Nucleus accumbens (tissue), 56 donors: ENCODE results near the gene ASGR1.
"Not testable (repeated sequence)": the region's sequence is repeated elsewhere in the genome, so short reads cannot be mapped to it uniquely, and the experiment has no call there.

Source experiments
- DNase-seq, 56 donors: peaks; one replicate each; lab custom pipeline; 2025; lab: John Stamatoyannopoulos, UW

ASGR1 gene

DNA sequence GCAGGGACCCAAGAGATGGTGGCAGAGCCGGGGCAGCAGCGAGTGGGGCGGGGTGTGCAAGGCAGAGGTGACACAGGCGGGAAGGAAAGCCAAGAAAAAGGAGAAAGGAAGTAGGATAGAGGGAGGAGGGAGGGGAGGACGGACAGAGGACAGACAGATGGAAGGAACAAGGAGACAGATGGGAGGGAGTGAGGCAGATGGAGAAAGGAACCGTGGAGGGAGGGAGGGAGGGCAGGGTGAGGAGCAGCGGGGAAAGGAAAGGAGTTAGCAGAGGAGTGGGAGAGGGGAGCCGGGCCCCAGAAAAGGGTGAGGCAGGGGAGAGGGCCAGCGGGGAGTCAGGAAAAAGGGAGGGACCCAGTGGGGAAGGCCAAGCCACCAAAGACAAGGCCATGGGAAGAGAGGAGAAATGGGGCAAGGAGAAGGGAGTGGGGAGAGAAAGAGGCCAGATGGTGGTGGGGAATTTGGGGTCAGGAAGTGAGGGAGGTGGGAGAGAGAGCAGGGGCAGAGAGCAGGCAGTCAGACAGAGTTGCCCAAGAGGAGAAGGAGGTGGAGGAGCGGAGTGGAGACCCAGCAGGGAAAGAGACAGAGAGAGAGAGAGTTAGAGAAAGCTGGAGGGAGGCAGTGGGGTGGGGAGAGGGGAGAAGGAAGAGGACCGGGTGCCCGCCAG, 13.2 kb upstream of the ASGR1 start:
- DNase-seq = no peak

DNA sequence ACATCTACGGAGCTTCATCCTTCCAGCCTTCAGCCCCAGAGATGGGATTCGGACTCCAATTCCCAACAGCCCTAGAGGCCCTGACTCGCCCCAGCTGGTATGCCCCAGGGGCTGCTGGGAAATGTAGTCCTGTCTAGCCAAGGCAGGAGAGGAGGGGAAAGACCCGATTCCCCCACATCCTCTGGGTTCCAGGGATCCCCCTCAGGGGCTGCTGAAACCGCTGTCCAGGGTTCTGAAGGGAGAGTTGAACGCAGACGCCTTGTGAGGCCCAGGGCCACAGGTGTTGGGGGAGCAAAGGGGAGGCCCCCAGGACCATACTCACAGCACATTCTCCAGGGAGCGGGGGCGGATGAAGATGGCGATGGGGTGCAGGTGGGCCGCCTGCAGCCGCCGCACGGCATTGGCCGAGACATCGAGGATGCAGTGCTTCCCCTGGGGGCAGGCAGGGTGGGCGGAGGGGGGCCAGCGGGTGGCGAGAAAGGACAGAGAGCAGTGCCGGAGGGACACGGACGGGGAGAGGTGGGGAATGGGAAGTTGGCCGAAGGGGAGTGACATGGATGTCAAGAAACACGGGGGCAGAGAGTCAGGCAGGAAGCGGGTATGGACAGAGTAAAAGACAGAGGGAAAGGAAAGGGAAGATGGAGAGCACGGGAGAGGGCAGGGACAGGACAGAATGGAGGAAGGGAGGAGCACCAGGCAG, 12.6 kb upstream of the ASGR1 start:
- peak in 19 of 56 donors; percentile 8 to 59 (median 19) for DNase-seq

DNA sequence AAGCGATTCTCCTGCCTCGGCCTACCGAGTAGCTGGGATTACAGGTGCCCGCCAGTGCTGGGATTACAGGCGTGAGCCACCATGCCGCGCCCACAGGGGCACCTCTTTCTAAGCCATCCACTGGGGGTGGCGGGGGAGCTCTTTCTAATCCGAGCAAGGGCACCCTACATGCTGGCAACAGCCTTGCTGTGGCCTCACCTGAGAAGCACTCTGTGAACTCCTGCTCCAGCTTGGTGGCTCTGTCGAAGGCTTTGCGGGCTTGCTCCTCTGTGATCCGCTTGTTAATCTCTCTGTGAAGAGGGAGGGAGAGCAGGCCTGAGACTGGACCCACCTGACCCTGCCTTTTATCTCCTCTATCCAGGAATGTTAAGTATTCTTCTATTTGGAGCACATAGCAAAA, 11.9 kb upstream of the ASGR1 start:
- no peak for DNase-seq

DNA sequence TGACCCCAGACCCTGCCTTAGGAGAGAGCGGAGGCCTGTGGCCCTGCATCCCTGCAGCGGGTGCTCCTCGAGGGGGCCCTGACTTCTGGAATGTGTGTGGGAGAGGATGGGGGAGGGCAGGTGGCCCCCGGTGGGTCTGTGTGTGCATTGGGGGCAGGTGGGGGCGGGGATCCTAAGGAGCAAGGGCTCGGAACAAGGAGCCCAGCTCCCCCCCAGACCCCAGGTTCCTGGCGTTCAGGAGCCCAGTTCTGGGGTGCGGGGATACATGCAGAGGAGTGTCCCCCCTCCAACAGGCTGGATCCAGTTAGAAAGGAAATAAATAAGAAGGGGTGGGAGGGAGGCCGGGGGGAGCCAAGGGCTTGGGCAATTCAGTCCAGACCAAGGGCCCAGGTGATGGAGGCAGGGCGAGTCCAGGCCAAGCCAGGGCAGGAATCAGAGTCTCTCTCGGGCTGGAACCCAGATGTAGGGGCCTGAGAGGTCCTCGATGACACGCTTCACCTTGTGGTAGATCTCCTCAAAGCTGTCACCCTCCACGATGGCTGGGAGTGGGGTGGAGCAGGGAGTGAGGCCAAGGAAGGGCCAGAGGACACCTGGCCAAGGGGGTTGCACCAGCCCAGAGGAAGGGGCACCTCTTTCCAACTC, 11.2 kb upstream of the ASGR1 start:
- DNase-seq = no peak

DNA sequence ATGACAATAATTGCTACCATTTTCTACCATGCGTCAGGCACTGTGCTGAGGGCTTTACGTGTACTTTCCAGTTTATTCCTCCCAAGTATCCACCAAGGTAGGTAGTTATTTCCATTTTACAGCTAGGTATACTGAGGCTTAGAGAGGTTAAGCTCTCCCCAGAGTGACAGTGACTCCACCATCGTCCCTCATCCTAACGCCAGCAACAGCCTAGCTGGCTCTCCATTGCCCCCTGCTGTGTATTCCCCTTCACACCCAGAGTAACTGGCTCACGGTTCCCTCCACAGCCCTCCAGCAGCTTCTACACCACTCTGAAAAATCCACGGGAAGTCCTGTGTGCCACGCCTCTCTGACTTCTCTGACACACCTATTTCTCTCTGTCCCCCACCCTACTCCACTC, 7.1 kb upstream of the ASGR1 start:
- no peak for DNase-seq

DNA sequence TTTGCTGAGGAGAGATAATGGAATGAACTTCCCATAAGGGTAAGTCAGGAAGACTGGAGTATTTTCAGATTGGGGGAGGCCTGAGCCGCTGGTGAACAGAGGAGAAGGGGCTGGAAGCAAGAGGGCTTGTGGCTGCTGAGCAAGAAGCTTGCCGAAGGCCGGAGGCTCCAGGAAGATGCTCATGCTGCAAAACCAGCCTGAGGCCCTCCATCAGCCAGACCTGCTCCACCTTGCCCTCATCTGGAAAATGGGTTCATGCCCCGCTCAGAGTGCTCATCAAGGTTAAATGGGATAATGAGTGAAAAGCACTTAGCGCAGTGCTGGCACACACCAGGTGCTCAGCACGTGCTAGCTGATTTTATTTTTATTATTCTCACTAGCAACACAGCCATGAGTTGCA, 5.5 kb upstream of the ASGR1 start:
- no peak for DNase-seq

DNA sequence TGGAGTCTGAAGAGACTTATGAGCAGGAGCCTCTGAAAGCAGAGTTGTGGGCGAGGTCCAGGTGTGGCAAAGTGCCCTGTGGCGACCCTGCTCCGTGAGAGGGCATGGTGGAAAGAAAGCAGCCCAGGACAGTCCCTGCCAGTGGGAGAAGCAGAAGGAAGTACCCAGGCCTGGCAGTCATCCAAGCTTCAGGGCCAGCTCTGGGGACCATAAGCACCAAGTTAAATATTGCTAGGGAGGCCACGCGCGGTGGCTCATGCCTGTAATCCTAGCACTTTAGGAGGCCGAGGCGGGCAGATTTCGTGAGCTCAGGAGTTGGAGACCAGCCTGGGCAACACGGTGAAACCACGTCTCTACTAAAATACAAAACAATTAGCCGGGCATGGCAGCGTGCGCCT, 4.9 kb upstream of the ASGR1 start:
- DNase-seq = peak in 4 of 56 donors; percentile 14 to 28 (median 18)

DNA sequence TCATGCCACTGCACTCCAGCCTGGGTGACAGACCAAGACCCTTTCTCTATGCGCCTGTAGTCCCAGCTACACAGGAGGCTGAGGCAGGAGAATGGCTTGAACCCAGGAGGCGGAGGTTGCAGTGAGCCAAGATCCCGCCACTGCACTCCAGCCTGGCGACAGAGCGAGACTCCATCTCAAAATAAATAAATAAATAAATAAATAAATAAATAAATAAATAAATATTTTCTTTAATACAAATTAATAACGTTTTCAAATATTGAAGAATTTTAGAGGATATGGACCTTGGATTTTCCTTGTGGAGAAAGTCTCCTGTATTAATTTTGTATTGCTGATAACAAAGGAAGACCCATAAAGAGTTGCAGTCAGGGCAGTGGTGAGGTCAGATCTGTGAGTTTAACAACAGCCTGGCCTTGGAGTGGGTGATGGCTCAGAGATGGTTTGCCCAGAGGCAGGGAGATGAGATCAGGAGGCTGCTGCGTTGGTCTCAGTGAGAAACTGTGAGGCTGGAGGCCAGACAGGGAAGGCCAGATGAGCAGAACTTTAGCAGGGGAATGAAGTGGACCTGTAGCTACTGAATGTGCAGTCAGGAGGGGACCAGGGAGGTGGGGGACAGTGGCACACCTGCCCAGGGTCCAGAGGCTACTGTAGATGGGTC, 4.4 kb upstream of the ASGR1 start:
- DNase-seq = no peak

DNA sequence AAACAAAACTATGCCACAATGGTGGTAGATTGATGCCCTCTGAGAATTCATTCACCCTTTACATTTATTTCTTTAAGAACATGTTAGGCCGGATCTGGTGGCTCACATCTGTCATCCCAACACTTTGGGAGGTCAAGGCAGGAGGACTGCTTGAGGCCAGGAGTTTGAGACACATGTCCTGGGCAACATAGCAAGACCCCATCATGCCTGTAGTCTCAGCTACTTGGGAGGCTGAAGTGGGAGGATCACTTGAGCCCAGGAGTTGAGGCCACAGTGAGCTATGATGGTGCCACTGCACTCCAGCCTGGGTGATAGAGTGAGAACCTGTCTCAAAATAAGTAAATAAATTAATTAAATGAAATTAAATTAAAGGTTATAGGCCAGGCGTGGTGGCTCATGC, 2.9 kb upstream of the ASGR1 start:
- not testable (repeated sequence) for DNase-seq

DNA sequence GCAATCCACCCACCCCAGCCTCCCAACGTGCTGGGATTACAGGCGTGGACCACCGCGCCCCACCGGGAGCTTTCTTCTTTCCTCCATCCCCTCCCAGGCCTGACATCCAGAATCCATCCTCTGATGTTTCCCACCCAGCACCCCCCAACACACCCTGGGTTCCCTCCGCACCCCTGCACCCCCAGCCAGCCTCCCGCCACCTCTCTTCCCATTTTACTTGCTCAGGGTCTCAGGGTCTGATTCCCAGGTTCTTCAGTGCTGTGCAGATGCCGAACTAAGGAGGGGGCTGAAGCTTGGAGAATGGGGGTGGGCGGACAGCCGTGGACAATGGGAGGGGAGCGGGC, 225 bp downstream of the ASGR1 start:
- no peak for DNase-seq

DNA sequence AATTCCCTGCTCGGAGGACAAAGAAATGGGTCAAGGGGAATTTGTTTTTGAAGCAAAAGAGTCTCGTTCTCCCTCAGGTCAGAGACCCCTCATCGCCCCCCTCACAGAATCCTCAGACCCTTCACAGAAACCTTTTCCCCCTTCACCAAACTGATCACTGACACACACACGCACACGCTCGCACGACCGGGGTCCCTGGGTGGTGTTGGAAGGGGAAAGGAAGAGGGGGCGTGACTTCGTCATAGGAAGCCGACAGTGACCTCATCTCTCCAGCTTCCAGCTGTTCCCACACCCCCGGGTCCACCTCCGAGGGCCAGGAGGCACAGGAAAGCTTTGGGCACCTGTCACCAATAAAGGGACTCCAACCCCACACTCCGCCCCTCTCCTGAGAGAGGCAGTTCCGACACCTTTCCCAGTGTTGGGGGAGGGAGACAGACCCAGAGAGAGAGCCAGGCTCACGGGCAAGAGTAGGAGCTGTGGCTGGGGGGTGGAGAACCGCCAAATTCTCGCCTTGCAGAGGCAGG, 1.2 kb downstream of the ASGR1 start:
- peak in 2 of 56 donors; percentile 19 to 39 for DNase-seq

DNA sequence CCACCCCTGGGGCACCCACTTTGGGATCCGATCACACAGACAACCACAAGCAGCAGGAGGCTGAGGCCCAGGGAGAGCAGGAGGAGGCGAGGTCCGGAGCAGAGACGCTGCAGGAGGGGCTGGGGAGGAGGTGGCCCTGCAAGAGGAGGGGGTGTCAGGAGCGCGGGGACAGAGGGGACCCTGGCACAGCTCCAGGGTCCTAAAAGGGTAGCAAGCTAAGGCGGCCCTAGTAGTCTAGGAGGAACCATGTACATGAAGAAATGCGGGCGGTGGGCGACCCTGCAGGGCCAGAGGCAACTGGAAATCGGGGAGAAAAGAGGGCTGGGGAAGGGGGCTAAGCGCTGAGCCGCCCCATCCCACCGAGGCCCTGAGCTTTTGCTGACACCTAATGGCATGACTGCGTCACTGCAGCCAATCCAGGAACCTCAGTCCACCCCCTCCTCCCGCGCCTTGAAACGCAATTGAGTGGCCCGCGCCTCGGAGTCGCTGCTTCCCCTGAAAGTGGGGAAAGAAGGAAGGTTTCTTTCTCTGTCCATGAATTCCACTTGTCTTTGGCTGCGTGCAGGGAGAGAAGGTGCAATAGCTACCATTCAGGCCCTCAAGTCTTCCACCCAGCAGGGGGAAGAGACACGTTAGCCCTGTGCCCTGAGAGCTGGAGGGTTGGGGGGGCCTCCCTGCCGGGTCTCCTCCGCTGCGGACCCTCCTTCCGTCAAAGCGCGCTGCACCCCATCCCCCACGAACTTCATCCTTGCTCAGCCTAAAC, 1.8 kb downstream of the ASGR1 start:
- peak in 43 of 56 donors; percentile 8 to 82 (median 39) for DNase-seq

DNA sequence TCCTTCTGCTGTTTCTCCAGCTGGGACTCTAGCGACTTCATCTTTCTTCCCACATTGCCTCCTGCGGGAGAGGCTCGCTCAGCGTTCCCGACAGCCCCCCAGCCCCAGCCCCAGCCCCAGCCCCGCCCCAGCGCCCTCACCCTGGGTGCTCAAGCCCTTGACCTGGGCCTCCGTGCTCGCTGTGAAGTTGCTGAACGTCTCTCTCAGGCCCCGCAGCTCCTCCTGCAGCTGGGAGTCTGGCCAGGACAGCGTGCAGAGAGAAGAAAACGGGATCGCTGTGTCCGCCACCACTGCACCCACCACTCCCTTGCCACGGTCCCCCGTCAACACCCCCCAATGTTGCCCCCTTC, 2.4 kb downstream of the ASGR1 start:
- DNase-seq = no peak

DNA sequence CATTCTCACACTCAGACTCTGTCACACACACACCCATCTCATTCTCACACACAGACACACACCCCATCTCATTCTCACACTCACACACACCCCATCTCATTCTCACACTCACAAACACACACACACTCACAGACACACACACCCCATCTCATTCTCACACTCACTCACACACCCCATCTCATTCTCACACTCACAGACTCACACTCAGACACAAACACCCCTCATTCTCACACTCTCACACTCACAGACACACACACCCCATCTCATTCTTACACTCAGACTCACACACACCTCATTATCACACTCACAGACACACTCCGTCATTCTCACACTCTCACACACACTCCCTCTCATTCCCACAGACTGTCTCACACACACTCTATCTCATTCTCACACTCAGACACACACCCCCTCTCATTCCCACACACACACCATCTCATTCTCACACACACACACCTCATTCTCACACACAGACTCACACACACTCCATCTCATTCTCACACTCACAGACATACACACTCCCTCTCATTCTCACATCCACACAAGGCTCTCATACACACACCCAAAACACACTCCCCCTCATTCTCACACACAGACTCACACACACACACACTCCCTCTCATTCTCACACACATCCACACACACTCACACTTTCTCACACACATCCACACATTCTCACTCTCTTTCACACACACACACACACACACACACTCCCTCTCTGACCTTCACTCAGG, 2.9 kb downstream of the ASGR1 start:
- DNase-seq = no peak

DNA sequence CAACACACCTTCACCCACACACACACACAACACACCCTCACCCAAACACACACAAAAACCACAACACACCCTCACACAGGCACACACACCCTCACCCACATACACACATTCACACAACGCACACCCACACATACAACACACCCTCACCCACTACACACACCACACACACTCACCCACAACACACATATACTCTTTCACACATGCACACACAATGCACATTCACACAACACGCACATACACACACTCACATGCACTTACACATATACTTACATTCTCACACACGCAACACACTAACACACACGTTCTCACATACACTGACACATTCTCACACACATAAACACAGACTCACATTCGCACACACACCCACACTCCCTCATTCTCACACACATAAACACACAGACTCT, 3.8 kb downstream of the ASGR1 start:
- no peak for DNase-seq

DNA sequence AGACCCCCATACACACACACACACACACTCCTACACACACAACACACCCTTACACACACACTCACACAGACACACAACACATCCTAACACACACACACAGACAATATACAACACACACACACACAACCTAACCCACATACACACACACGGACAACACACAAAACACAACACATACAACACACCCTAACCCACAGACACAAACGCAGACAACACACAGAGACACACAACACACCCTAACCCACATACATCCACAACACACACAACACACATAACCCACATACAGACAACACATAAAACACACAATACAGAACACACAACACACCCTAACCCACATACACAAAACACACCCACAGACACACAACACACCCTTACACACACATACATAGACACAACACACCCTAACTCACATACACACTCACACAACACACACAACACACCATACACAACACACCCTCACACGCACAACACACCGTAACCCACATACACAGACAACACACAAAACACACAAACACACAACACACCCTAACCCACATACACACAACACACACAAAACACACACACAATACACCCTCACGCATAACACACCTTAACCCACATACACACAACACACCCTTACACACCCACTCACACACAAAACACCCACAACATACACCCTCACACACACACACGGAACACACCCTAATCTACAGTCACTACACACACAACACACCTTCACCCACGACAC, 4.4 kb downstream of the ASGR1 start:
- no peak for DNase-seq

DNA sequence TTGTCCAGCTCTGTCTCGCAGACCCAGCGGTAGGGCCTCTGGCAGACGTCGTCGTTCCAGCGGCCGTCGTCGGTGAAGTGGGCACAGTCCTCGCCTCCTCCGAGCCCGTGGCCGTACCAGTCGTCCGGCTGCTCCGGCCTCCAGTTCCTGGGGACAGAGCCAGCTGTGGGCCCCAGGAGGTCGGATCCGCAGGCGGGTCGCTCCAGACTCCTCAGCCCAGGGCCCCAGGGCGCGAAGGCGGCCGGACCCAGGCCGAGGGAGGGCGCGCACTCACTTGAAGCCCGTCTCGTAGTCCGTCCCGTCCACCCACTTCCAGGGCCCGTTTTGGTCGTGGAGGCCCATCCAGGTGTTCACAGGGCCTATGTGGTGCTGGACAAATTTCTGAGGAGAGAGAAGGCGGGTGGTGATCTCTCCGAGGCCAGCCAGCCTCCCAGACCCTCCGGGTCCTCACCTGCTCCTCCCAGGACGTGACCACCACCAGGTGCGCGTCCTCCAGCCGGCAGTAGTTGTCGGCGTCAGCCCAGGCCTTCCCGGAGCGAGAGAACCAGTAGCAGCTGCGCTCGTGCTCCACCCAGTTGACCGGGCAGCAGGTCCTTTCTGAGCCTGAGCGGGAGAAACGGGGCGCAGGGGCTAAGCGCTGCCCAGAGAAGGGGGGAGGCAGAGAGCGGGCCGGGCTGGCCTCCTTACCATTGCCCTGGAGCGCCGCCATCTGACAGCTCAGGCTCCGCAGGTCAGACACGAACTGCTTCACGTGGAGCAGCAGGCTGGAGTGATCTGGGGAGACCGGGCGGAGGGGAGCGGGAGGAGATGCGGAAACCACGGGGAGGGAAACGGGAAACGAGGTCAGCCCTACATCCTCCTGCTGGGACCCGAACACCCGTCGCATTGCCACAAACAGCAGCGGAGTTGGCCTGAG, 5.2 kb downstream of the ASGR1 start:
- DNase-seq = peak in 5 of 56 donors; percentile 14 to 50 (median 23)
